MM.1S (cell line): ENCODE measurements around the gene SLIT1.

Source experiments
- DNase-seq: peaks from one replicate; pipeline ENCODE4 v3.0.0-alpha.2; 2015
- H2AFZ ChIP-seq: fragments of 300-600 bp; sonication (generic); 2 replicates; pipeline ENCODE4 v1.6.0; 2016; ENCODE audit warnings: antibody characterized with exemption, low read length
- H3F3A ChIP-seq: fragments of 300-600 bp; sonication (generic); 2 replicates; pipeline ENCODE4 v1.6.1; 2016; ENCODE audit warnings: mild to moderate bottlenecking, antibody characterized with exemption, low read length, moderate library complexity, mixed read lengths; ENCODE audit not compliant: insufficient read depth
- H3K27ac ChIP-seq: fragments of 300-600 bp; sonication (generic); 2 replicates; pipeline ENCODE4 v1.5.1; 2016; ENCODE audit warnings: mild to moderate bottlenecking, low read length
- H3K27me3 ChIP-seq: fragments of 300-600 bp; sonication (generic); replicated peaks from 2 replicates; pipeline ENCODE4 v1.6.0; 2016; ENCODE audit warnings: low read length; ENCODE audit not compliant: insufficient read depth
- H3K36me3 ChIP-seq: fragments of 300-600 bp; sonication (generic); replicated peaks from 2 replicates; pipeline ENCODE4 v1.6.1; 2016; ENCODE audit warnings: mild to moderate bottlenecking, low read length, mixed read lengths; ENCODE audit not compliant: insufficient read depth
- H3K4me1 ChIP-seq: fragments of 300-600 bp; sonication (generic); 2 replicates; pipeline ENCODE4 v1.6.1; 2016; ENCODE audit warnings: low read length, mixed read lengths
- H3K4me2 ChIP-seq: fragments of 300-600 bp; sonication (generic); 2 replicates; pipeline ENCODE4 v1.6.0; 2016; ENCODE audit warnings: low read depth, low read length
- H3K4me3 ChIP-seq: fragments of 300-600 bp; sonication (generic); 2 replicates; pipeline ENCODE4 v1.5.1; 2016; ENCODE audit warnings: low read length, mixed read lengths
- H3K79me2 ChIP-seq: fragments of 300-600 bp; sonication (generic); 2 replicates; pipeline ENCODE4 v1.6.1; 2016; ENCODE audit warnings: mixed run types, low read length, mixed read lengths
- H3K9ac ChIP-seq: fragments of 300-600 bp; sonication (generic); 2 replicates; pipeline ENCODE4 v1.6.1; 2016; ENCODE audit warnings: low read length, mixed read lengths
- H3K9me2 ChIP-seq: fragments of 300-600 bp; sonication (generic); replicated peaks from 2 replicates; pipeline ENCODE4 v1.6.1; 2016; ENCODE audit warnings: mild to moderate bottlenecking, low read length, mixed read lengths; ENCODE audit not compliant: insufficient read depth
- H3K9me3 ChIP-seq: fragments of 300-600 bp; sonication (generic); replicated peaks from 2 replicates; pipeline ENCODE4 v1.6.1; 2016; ENCODE audit warnings: mild to moderate bottlenecking, low read length, mixed read lengths; ENCODE audit not compliant: insufficient read depth
- H4K20me1 ChIP-seq: fragments of 300-600 bp; sonication (generic); 2 replicates; pipeline ENCODE4 v1.6.1; 2016; ENCODE audit warnings: mild to moderate bottlenecking, low read length, moderate library complexity, mixed read lengths; ENCODE audit not compliant: insufficient read depth
- CTCF ChIP-seq: fragments of 300-600 bp; sonication (generic); IDR thresholded peaks from 2 replicates; pipeline ENCODE4 v1.5.1; 2016; ENCODE audit warnings: antibody characterized with exemption, low read length, mixed read lengths
- EZH2 ChIP-seq: fragments of 300-600 bp; sonication (generic); optimal IDR thresholded peaks from 2 replicates; pipeline ENCODE3; 2017; ENCODE audit warnings: low read depth, mild to moderate bottlenecking, antibody characterized with exemption, low read length, mixed read lengths
- EZH2phosphoT487 ChIP-seq: fragments of 300-600 bp; sonication (generic); IDR thresholded peaks from 2 replicates; pipeline ENCODE4 v1.6.1; 2018; ENCODE audit warnings: antibody characterized with exemption, low read length

SLIT1 gene

GRCh38 chr10:97078261-97078937 lies 107.4 kb downstream of the SLIT1 start:
- Histone ChIP-seq H3K79me2 (no peaks in the 10 kb centered on the region), H3F3A (no peaks in the 10 kb centered on the region), H3K27ac (no peak overlapping the region), H3K36me3 (no peaks in the 10 kb centered on the region), H3K4me2 (no peak overlapping the region), H2AFZ (no peak overlapping the region), H3K9me2 (no peaks in the 10 kb centered on the region), H3K27me3 (peaks cover 76% of the 10 kb centered on the region), H3K9ac (no peak overlapping the region), H3K4me3 (no peak overlapping the region), H3K9me3 (no peaks in the 10 kb centered on the region), H4K20me1 (0 out of 2 replicates have a peak, but pooled peaks cover 4% of the 10 kb centered on the region), H3K4me1 (no peaks in the 10 kb centered on the region)
- TF ChIP-seq EZH2, result no peak
- TF ChIP-seq CTCF, result no peak
- TF ChIP-seq EZH2phosphoT487, result no peak
- DNase-seq, result no peak

DNA sequence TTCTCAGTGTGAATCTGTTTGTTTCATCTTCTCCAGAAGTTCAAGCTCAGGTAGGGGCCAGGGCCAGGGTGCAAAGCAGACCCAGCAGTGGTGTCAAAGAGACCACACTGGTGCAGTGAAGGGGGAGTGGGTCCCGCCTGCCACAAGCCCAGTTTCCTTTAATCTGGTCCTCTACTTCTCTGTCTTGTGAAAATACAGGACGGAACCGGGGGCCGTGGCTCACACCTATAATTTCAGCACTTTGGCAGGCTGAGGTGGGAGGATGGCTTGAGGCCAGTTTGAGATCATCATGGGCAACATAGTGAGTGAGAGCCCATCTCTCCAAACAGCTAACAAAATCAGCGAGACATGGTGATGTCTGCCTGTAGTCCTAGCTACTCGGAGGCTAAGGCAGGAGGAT lies 109.0 kb downstream of the SLIT1 start:
- H3K4me1 ChIP-seq, result no peaks in the 10 kb centered on the region
- 0 out of 2 replicates have a peak, but pooled peaks cover 4% of the 10 kb centered on the region for H4K20me1 ChIP-seq
- H3K27me3 ChIP-seq, result peaks cover 84% of the 10 kb centered on the region
- H3K9ac ChIP-seq, result no peak overlapping the region
- no peaks in the 10 kb centered on the region for H3K79me2 ChIP-seq
- no peaks in the 10 kb centered on the region for H3K9me2 ChIP-seq
- H3F3A ChIP-seq, result no peaks in the 10 kb centered on the region
- no peaks in the 10 kb centered on the region for H3K36me3 ChIP-seq
- H3K4me3 ChIP-seq, result no peak overlapping the region
- no peak overlapping the region for H3K4me2 ChIP-seq
- TF ChIP-seq EZH2phosphoT487 (no peak), EZH2 (no peak), CTCF (no peak)
- H2AFZ ChIP-seq, result no peak overlapping the region
- H3K27ac ChIP-seq, result no peak overlapping the region
- DNase-seq, result no peak
- H3K9me3 ChIP-seq, result no peaks in the 10 kb centered on the region

DNA sequence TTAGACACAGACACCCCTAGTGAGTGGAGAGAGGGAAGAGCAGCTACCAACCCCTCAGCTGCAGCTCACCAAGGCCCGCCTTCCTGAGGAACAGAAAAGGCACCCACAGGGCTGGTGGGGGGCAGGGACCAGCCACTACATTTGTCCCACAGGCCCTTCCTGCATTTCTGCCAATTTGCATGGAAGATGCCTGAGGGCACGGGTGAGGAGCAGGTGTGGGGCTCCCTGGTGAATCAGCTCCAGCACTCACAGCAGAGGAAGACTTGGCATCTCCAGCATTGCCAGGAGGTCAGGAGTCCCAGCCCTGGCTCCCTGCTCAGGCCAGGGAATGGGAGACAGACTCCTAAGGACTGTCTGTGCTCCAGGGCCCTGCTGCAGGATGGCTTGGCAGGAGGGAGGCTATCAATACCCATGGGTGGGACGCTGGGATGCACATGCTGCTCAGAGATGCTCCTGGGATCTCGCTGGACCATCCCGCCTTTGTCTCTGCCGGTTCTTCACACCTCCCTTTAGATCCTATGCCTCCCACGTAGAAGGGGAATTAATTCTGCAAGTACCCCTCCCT lies 109.7 kb downstream of the SLIT1 start:
- no peak for DNase-seq
- no peak for TF ChIP-seq EZH2phosphoT487
- no peak for TF ChIP-seq EZH2
- no peak for TF ChIP-seq CTCF
- H3K9me2 ChIP-seq, result no peaks in the 10 kb centered on the region
- H3K4me1 ChIP-seq, result no peaks in the 10 kb centered on the region
- H3K79me2 ChIP-seq, result no peaks in the 10 kb centered on the region
- H3K36me3 ChIP-seq, result no peaks in the 10 kb centered on the region
- H3K4me3 ChIP-seq, result no peak overlapping the region
- H3K9me3 ChIP-seq, result no peaks in the 10 kb centered on the region
- no peak overlapping the region for H3K4me2 ChIP-seq
- peaks cover 91% of the 10 kb centered on the region for H3K27me3 ChIP-seq
- H3K9ac ChIP-seq, result no peak overlapping the region
- no peak overlapping the region for H2AFZ ChIP-seq
- H4K20me1 ChIP-seq, result 0 out of 2 replicates have a peak, but pooled peaks cover 4% of the 10 kb centered on the region
- no peak overlapping the region for H3K27ac ChIP-seq
- H3F3A ChIP-seq, result no peaks in the 10 kb centered on the region
